ENCODE data around the gene SYNC.
"Not testable (repeated sequence)": the region's sequence is repeated elsewhere in the genome, so short reads cannot be mapped to it uniquely, and the experiment has no call there.

The SYNC gene

GRCh38 chr1:32701421-32701911 lies 1.1 kb downstream of the SYNC start:
- TF ChIP-seq EZH2 (optimal IDR thresholded peaks at IDR 0.05; ENCODE audit: low read depth, low read length): no peak
- Histone ChIP-seq H3K4me2 (ENCODE audit: low read depth, low read length) (no peak overlapping the region), H3F3A (ENCODE audit: insufficient read depth, low read length) (no peaks in the 10 kb centered on the region), H3K27ac (ENCODE audit: low read length) (no peak overlapping the region), H3K27me3 (replicated peaks; ENCODE audit: insufficient read depth, low read length) (peaks cover 9% of the 10 kb centered on the region; the same call in 1 of the 2 replicates), H4K20me1 (ENCODE audit: insufficient read depth, low read length) (no peaks in the 10 kb centered on the region), H3K9me2 (replicated peaks; ENCODE audit: insufficient read depth, low read length) (no peaks in the 10 kb centered on the region), H3K79me2 (ENCODE audit: low read length) (no peaks in the 10 kb centered on the region), H3K36me3 (replicated peaks; ENCODE audit: insufficient read depth, low read length) (no peaks in the 10 kb centered on the region), H3K9ac (ENCODE audit: low read length) (no peak overlapping the region), H2AFZ (ENCODE audit: low read length) (no peak overlapping the region), H3K4me3 (ENCODE audit: low read length) (no peak overlapping the region), H3K4me1 (ENCODE audit: low read length) (no peaks in the 10 kb centered on the region), H3K9me3 (replicated peaks; ENCODE audit: insufficient read depth, low read length) (no peaks in the 10 kb centered on the region)
- no peak for DNase-seq

GRCh38 chr1:32696996-32697395 lies 5.6 kb downstream of the SYNC start:
- H3K27me3 ChIP-seq (replicated peaks; ENCODE audit: insufficient read depth, low read length); H3K4me2 ChIP-seq (ENCODE audit: low read depth, low read length); H3K79me2 ChIP-seq (ENCODE audit: low read length); H3K4me3 ChIP-seq (ENCODE audit: low read length); DNase-seq; H3F3A ChIP-seq (ENCODE audit: insufficient read depth, low read length); H3K9me3 ChIP-seq (replicated peaks; ENCODE audit: insufficient read depth, low read length); H3K36me3 ChIP-seq (replicated peaks; ENCODE audit: insufficient read depth, low read length); H3K9me2 ChIP-seq (replicated peaks; ENCODE audit: insufficient read depth, low read length); H3K9ac ChIP-seq (ENCODE audit: low read length); H3K4me1 ChIP-seq (ENCODE audit: low read length); H2AFZ ChIP-seq (ENCODE audit: low read length); H3K27ac ChIP-seq (ENCODE audit: low read length); H4K20me1 ChIP-seq (ENCODE audit: insufficient read depth, low read length): not testable (repeated sequence)

GRCh38 chr1:32696041-32696440 lies 6.5 kb downstream of the SYNC start:
- no peak overlapping the region for H3K9ac ChIP-seq (ENCODE audit: low read length)
- H3K4me1 ChIP-seq (ENCODE audit: low read length): no peaks in the 10 kb centered on the region
- no peak overlapping the region for H2AFZ ChIP-seq (ENCODE audit: low read length)
- H3K9me3 ChIP-seq (replicated peaks; ENCODE audit: insufficient read depth, low read length): no peaks in the 10 kb centered on the region
- no peaks in the 10 kb centered on the region for H3K36me3 ChIP-seq (replicated peaks; ENCODE audit: insufficient read depth, low read length)
- no peak for DNase-seq
- H4K20me1 ChIP-seq (ENCODE audit: insufficient read depth, low read length): no peaks in the 10 kb centered on the region
- no peak overlapping the region for H3K4me3 ChIP-seq (ENCODE audit: low read length)
- TF ChIP-seq EZH2 (optimal IDR thresholded peaks at IDR 0.05; ENCODE audit: low read depth, low read length): no peak
- TF ChIP-seq, protein P1, sequence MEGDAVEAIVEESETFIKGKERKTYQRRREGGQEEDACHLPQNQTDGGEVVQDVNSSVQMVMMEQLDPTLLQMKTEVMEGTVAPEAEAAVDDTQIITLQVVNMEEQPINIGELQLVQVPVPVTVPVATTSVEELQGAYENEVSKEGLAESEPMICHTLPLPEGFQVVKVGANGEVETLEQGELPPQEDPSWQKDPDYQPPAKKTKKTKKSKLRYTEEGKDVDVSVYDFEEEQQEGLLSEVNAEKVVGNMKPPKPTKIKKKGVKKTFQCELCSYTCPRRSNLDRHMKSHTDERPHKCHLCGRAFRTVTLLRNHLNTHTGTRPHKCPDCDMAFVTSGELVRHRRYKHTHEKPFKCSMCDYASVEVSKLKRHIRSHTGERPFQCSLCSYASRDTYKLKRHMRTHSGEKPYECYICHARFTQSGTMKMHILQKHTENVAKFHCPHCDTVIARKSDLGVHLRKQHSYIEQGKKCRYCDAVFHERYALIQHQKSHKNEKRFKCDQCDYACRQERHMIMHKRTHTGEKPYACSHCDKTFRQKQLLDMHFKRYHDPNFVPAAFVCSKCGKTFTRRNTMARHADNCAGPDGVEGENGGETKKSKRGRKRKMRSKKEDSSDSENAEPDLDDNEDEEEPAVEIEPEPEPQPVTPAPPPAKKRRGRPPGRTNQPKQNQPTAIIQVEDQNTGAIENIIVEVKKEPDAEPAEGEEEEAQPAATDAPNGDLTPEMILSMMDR (IDR thresholded peaks at IDR 0.05; ENCODE audit: low read length): no peak
- no peak for TF ChIP-seq EZH2phosphoT487 (IDR thresholded peaks at IDR 0.05; ENCODE audit: low read length)
- H3K4me2 ChIP-seq (ENCODE audit: low read depth, low read length): no peak overlapping the region
- no peaks in the 10 kb centered on the region for H3K27me3 ChIP-seq (replicated peaks; ENCODE audit: insufficient read depth, low read length)
- no peaks in the 10 kb centered on the region for H3K9me2 ChIP-seq (replicated peaks; ENCODE audit: insufficient read depth, low read length)
- no peaks in the 10 kb centered on the region for H3K79me2 ChIP-seq (ENCODE audit: low read length)
- H3K27ac ChIP-seq (ENCODE audit: low read length): no peak overlapping the region
- no peaks in the 10 kb centered on the region for H3F3A ChIP-seq (ENCODE audit: insufficient read depth, low read length)

- Histone ChIP-seq H4K20me1 (ENCODE audit: insufficient read depth, low read length) (no peaks in the 10 kb centered on the region), H3K4me2 (ENCODE audit: low read depth, low read length) (no peak overlapping the region), H3K9ac (ENCODE audit: low read length) (no peak overlapping the region), H3K4me3 (ENCODE audit: low read length) (no peak overlapping the region), H3K27me3 (replicated peaks; ENCODE audit: insufficient read depth, low read length) (no peaks in the 10 kb centered on the region), H3K36me3 (replicated peaks; ENCODE audit: insufficient read depth, low read length) (no peaks in the 10 kb centered on the region), H3K27ac (ENCODE audit: low read length) (no peak overlapping the region), H3K79me2 (ENCODE audit: low read length) (no peaks in the 10 kb centered on the region), H3K4me1 (ENCODE audit: low read length) (no peaks in the 10 kb centered on the region), H2AFZ (ENCODE audit: low read length) (no peak overlapping the region), H3K9me3 (replicated peaks; ENCODE audit: insufficient read depth, low read length) (no peaks in the 10 kb centered on the region), H3K9me2 (replicated peaks; ENCODE audit: insufficient read depth, low read length) (no peaks in the 10 kb centered on the region), H3F3A (ENCODE audit: insufficient read depth, low read length) (no peaks in the 10 kb centered on the region)
- no peak for DNase-seq
- TF ChIP-seq, protein P1 (IDR thresholded peaks at IDR 0.05; ENCODE audit: low read length): no peak
Observed at GRCh38 chr1:32695098-32695904, 7.3 kb downstream of the SYNC start.
